CD14-positive monocyte (primary cell): ENCODE data around the gene TANGO2. TPM values are rescaled to one million over a fixed set of nuclear protein-coding genes. Genes with fewer than 3 reads are reported as not detected.

Experiments
- DNase-seq, 3 donors: peaks; one replicate each; pipeline ENCODE4 v3.0.0-alpha.2; 2011 to 2022
- H2AFZ ChIP-seq: 2 replicates; pipeline ENCODE4 v1.6.0; 2012; ENCODE audit warnings: mild to moderate bottlenecking, low read depth, low read length, inconsistent platforms; ENCODE audit not compliant: insufficient read depth, poor library complexity, severe bottlenecking
- H3K27ac ChIP-seq, 2 donors: 1 replicate in 1 of 2; 2 replicates in 1 of 2; pipeline ENCODE4 v1.5.1; 2012 to 2013; ENCODE audit warnings: low read length in 2 of 2, control low read depth in 1 of 2, inconsistent platforms in 1 of 2, low read depth in 1 of 2, mild to moderate bottlenecking in 1 of 2
- H3K27me3 ChIP-seq, 2 donors: one replicate each; pipeline versions ENCODE4 v1.6.0 to v1.6.1; 2011 to 2013; ENCODE audit warnings: low read length in 2 of 2; ENCODE audit not compliant: control insufficient read depth in 2 of 2, insufficient read depth in 2 of 2
- H3K36me3 ChIP-seq, 2 donors: replicated peaks in 1 of 2; 1 replicate in 1 of 2; 2 replicates in 1 of 2; pipeline versions ENCODE4 v1.5.1 to v1.6.1; 2012 to 2013; ENCODE audit warnings: low read length in 2 of 2, control low read depth in 1 of 2, inconsistent platforms in 1 of 2, mild to moderate bottlenecking in 1 of 2; ENCODE audit not compliant: insufficient read depth in 2 of 2, control insufficient read depth in 1 of 2
- H3K4me1 ChIP-seq, 2 donors: 1 replicate in 1 of 2; 2 replicates in 1 of 2; pipeline versions ENCODE4 v1.5.1 to v1.6.1; 2012 to 2013; ENCODE audit warnings: low read length in 2 of 2, control low read depth in 1 of 2, inconsistent platforms in 1 of 2, mild to moderate bottlenecking in 1 of 2, moderate library complexity in 1 of 2; ENCODE audit not compliant: insufficient read depth in 2 of 2, control insufficient read depth in 1 of 2
- H3K4me2 ChIP-seq: replicated peaks from 2 replicates; pipeline ENCODE3; 2012; ENCODE audit warnings: low read length, moderate library complexity, mild to moderate bottlenecking; ENCODE audit not compliant: poor library complexity, severe bottlenecking; ENCODE audit errors: extremely low read depth
- H3K4me3 ChIP-seq, 3 experiments: fragments of 200-600 bp in 1 of 3; sonication (generic) in 1 of 3; replicated peaks in 1 of 3; 1 replicate in 2 of 3; 2 replicates in 1 of 3; pipeline ENCODE4 v1.5.1; 2011 to 2013; ENCODE audit warnings: low read length in 3 of 3, mild to moderate bottlenecking in 3 of 3, control low read depth in 2 of 3, low read depth in 2 of 3, inconsistent platforms in 1 of 3, moderate library complexity in 1 of 3
- H3K79me2 ChIP-seq: 2 replicates; pipeline ENCODE4 v1.6.0; 2012; ENCODE audit warnings: mild to moderate bottlenecking, control low read depth, inconsistent platforms, low read length, moderate library complexity; ENCODE audit not compliant: insufficient read depth
- H3K9ac ChIP-seq: 2 replicates; pipeline ENCODE4 v1.6.0; 2017; ENCODE audit warnings: low read length, mild to moderate bottlenecking; ENCODE audit not compliant: insufficient read depth, poor library complexity, severe bottlenecking
- H3K9me3 ChIP-seq, 2 donors: replicated peaks in 1 of 2; 1 replicate in 1 of 2; 2 replicates in 1 of 2; pipeline versions ENCODE4 v1.5.1 to v1.6.1; 2012 to 2013; ENCODE audit warnings: low read length in 2 of 2, control low read depth in 1 of 2; ENCODE audit not compliant: control insufficient read depth in 1 of 2, insufficient read depth in 1 of 2
- H4K20me1 ChIP-seq: 2 replicates; pipeline ENCODE4 v1.6.0; 2012; ENCODE audit warnings: mild to moderate bottlenecking, low read length, control low read depth, moderate library complexity; ENCODE audit not compliant: insufficient read depth
- H3K27ac Mint-ChIP-seq, 7 donors: one replicate each; pipeline ENCODE4 v1.8.0; 2020; ENCODE audit warnings: mild to moderate bottlenecking in 7 of 7, mixed read lengths in 7 of 7, moderate library complexity in 6 of 7, inconsistent platforms in 2 of 7
- H3K27me3 Mint-ChIP-seq, 3 donors: one replicate each; pipeline ENCODE4 v1.8.0; 2021 to 2022; ENCODE audit warnings: low read depth in 3 of 3, mild to moderate bottlenecking in 3 of 3, mixed read lengths in 3 of 3, moderate library complexity in 3 of 3, inconsistent platforms in 1 of 3
- H3K36me3 Mint-ChIP-seq, 2 donors: one replicate each; pipeline ENCODE4 v1.8.0; 2020; ENCODE audit warnings: mixed read lengths in 2 of 2, inconsistent platforms in 1 of 2, mild to moderate bottlenecking in 1 of 2
- H3K4me1 Mint-ChIP-seq: one replicate; pipeline ENCODE4 v1.8.0; 2020; ENCODE audit warnings: mild to moderate bottlenecking, mixed read lengths
- H3K4me3 Mint-ChIP-seq, 2 donors: one replicate each; pipeline ENCODE4 v1.8.0; 2020; ENCODE audit warnings: mild to moderate bottlenecking in 2 of 2, mixed read lengths in 2 of 2, moderate library complexity in 1 of 2
- H3K9me3 Mint-ChIP-seq, 7 donors: one replicate each; pipeline ENCODE4 v1.8.0; 2020 to 2022; ENCODE audit warnings: mixed read lengths in 7 of 7, mild to moderate bottlenecking in 6 of 7, moderate library complexity in 6 of 7, inconsistent platforms in 2 of 7
- CTCF ChIP-seq: fragments of 200-600 bp; IDR thresholded peaks from one replicate; pipeline ENCODE4 v1.8.0; 2022; ENCODE audit warnings: antibody characterized with exemption, mild to moderate bottlenecking
- WGBS: methylation state at CpG from one replicate; pipeline ENCODE4 v1.1.5; 2013; ENCODE audit warnings: missing lambda C conversion rate; ENCODE audit not compliant: insufficient coverage; 5-methylcytosine and 5-hydroxymethylcytosine counted together
- intact Hi-C, 2 donors: fragments of 100-400 bp; cut with micrococcal nuclease; formaldehyde crosslinking; loops; one replicate each; pipeline versions ENCODE4 v1.15.0 to v1.15.1; 2023
- polyA plus RNA-seq, 3 donors: library from polyadenylated mRNA; depleted of rRNA in 1 of 3; unstranded in 2 of 3; stranded (reverse) in 1 of 3; fragments of 300-500 nt in 2 of 3; fragments of >200 nt in 1 of 3; fragmentation: Illumina TruSeq in 2 of 3; gene quantifications; 1 replicate in 2 of 3; 2 replicates in 1 of 3; pipeline ENCODE4 v1.2.3, GENCODE V29; 2012 to 2021

The TANGO2 gene
- polyA plus RNA-seq, 3 donors: 56.4 to 94.9 (median 58.2) TPM

GRCh38 chr22:20107471-20107901 lies 86.6 kb downstream of the TANGO2 start:
- Mint-ChIP-seq H3K9me3 (no peaks in the 10 kb centered on the region), H3K36me3 (peaks cover 57 to 87% of the 10 kb centered on the region in 2 donors)

DNA sequence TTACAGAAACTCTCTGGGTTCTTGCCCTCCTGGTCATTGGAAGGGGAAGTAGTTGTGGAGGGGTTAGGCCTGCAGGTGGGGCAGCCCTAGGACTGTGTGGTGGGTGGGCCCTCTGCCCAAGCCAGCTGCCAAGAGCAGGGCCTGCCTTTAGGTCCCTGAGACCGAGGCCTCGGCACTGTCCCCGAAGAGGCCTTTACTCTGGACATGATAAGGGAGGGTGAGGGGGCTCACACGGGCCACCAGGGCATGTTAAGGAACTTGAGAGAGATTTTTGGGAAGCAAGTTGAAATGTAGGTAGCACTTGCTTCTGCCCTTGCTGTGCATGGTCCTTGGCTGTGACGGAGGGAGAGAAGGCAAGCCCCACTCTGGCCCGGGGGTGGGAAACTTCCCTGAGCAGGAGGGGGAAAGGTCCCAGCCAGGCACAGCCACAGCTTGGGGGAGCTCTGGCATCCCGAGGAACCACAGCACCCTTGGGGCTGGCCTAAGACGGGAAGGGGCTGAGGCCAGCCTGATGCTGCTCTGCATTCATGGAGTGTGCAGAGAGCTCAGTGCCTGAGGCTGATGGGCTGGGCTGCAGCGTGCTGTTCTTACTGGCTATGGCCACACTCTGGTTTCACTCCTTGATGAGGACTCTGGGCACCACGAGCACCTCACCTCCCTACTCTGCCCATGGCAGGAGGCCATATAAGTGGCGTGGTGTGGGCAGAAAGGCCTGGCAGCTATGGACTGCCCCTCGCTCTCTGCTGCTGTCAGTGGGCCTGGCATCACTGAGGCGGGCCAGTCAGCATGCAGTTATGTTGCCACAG lies 87.2 kb downstream of the TANGO2 start:
- peak overlapping the region in 1 of 2 donors; percentile 41 for H3K27ac ChIP-seq
- peaks cover 53 to 87% of the 10 kb centered on the region in 2 donors for H3K36me3 Mint-ChIP-seq
- H3K27me3 ChIP-seq: no peaks in the 10 kb centered on the region
- peak overlapping the region in 5 of 7 donors; percentile 9 to 65 (median 35) for H3K27ac Mint-ChIP-seq
- no peak overlapping the region for H3K9ac ChIP-seq
- no peaks in the 10 kb centered on the region for H3K4me1 ChIP-seq
- H2AFZ ChIP-seq: no peak overlapping the region
- no peaks in the 10 kb centered on the region for H3K4me1 Mint-ChIP-seq
- no peak overlapping the region for H3K4me2 ChIP-seq
- peaks cover 5% of the 10 kb centered on the region for H3K79me2 ChIP-seq
- no peak for DNase-seq
- H3K36me3 ChIP-seq: peaks cover 80 to 96% of the 10 kb centered on the region in 2 donors
- H4K20me1 ChIP-seq: peaks cover 17% of the 10 kb centered on the region
- peaks cover 0 to 2% (median 0%) of the 10 kb centered on the region in 3 donors for H3K27me3 Mint-ChIP-seq
- no peak overlapping the region for H3K4me3 Mint-ChIP-seq
- 94% methylated on average over 12 of the region's 13 CpGs for WGBS
- no peak for TF ChIP-seq CTCF
- H3K9me3 Mint-ChIP-seq: no peaks in the 10 kb centered on the region
- no peaks in the 10 kb centered on the region for H3K9me3 ChIP-seq
- no peak overlapping the region for H3K4me3 ChIP-seq
- intact Hi-C loops: no loop called here

More at GRCh38 chr22:20107471-20107901, 86.6 kb downstream of the TANGO2 start:
- Mint-ChIP-seq H3K4me1 (no peaks in the 10 kb centered on the region), H3K27ac (peak overlapping the region in 5 of 7 donors; percentile 28 to 64 (median 35)), H3K4me3 (no peak overlapping the region), H3K27me3 (peaks cover 0 to 2% (median 0%) of the 10 kb centered on the region in 3 donors)
- Histone ChIP-seq H3K27ac (no peak overlapping the region), H4K20me1 (peaks cover 14% of the 10 kb centered on the region), H3K79me2 (peaks cover 7% of the 10 kb centered on the region), H2AFZ (no peak overlapping the region), H3K4me3 (no peak overlapping the region), H3K4me2 (no peak overlapping the region), H3K9me3 (no peaks in the 10 kb centered on the region), H3K27me3 (no peaks in the 10 kb centered on the region), H3K36me3 (peaks cover 75 to 95% of the 10 kb centered on the region in 2 donors), H3K9ac (no peak overlapping the region), H3K4me1 (no peaks in the 10 kb centered on the region)
- TF ChIP-seq CTCF: no peak
- no peak for DNase-seq
- intact Hi-C loops: no loop called here
- WGBS: 97% methylated on average over 6 of the region's 7 CpGs
